H1 (cell line): Measurements from ENCODE around the gene CTNND2. TPM values are rescaled to one million over a fixed set of nuclear protein-coding genes. Genes with fewer than 3 reads are reported as not detected.
A peak's percentile ranks its signal among the peaks of the same experiment; 100 is the strongest.

Experiments
- CHD2 ChIP-seq: IDR thresholded peaks from 2 replicates; pipeline ENCODE4 v1.6.1; 2012; ENCODE audit warnings: low read length, improper control_type of control experiment
- RAD21 ChIP-seq, 2 experiments: IDR thresholded peaks in 1 of 2; conservative IDR thresholded peaks in 1 of 2; 2 replicates each; pipeline ENCODE4 v1.6.1; 2011; ENCODE audit warnings: low read depth in 2 of 2, low read length in 2 of 2, improper control_type of control experiment in 1 of 2, inconsistent platforms in 1 of 2, mild to moderate bottlenecking in 1 of 2, moderate library complexity in 1 of 2
- RFX5 ChIP-seq: IDR thresholded peaks from 2 replicates; pipeline ENCODE4 v1.6.1; 2011; ENCODE audit warnings: low read depth, low read length, improper control_type of control experiment, borderline replicate concordance
- SIRT6 ChIP-seq: IDR thresholded peaks from one replicate; pipeline ENCODE4 v1.7.1; 2012; ENCODE audit warnings: low read length, inconsistent platforms
- TBP ChIP-seq: IDR thresholded peaks from 2 replicates; pipeline ENCODE4 v1.6.1; 2011; ENCODE audit warnings: low read depth, low read length, improper control_type of control experiment
- polyA plus RNA-seq, 7 experiments: library from polyadenylated mRNA; depleted of rRNA in 3 of 7; stranded (reverse) in 5 of 7; unstranded in 2 of 7; fragments of >200 nt in 5 of 7; fragments of 200-250 nt in 2 of 7; gene quantifications; 1 replicate in 5 of 7; 2 replicates in 1 of 7; 4 replicates in 1 of 7; pipeline versions ENCODE4 v1.2.1 to v1.2.3, GENCODE V29; 2011 to 2013; ENCODE audit warnings: missing spikeins in 2 of 7, mixed read lengths in 2 of 7
- total RNA-seq: library from RNA; stranded (reverse); fragmentation: NEBNext Ultra II Directional; extraction: Animal tissue kit (Norgen Biotek cat#: 25700); gene quantifications from 2 replicates; pipeline ENCODE4 v1.2.1, GENCODE V29; 2021
- TF ChIP-seq, protein P1 (sequence below): IDR thresholded peaks from 2 replicates; pipeline ENCODE4 v1.6.1; 2012; ENCODE audit warnings: low read length, inconsistent platforms
- TF ChIP-seq, protein P2 (sequence below): IDR thresholded peaks from 2 replicates; pipeline ENCODE4 v1.6.1; 2011; ENCODE audit warnings: low read length, improper control_type of control experiment
- TF ChIP-seq, protein P3 (sequence below): IDR thresholded peaks from 2 replicates; pipeline ENCODE4 v1.6.1; 2012; ENCODE audit warnings: inconsistent platforms

CTNND2 gene
- total and polyA plus RNA-seq, 2 of the 8 experiments (the other 6 are each of a cell fraction or from before 2014, with no cell fraction given) = 7.4 to 14.2 TPM

DNA sequence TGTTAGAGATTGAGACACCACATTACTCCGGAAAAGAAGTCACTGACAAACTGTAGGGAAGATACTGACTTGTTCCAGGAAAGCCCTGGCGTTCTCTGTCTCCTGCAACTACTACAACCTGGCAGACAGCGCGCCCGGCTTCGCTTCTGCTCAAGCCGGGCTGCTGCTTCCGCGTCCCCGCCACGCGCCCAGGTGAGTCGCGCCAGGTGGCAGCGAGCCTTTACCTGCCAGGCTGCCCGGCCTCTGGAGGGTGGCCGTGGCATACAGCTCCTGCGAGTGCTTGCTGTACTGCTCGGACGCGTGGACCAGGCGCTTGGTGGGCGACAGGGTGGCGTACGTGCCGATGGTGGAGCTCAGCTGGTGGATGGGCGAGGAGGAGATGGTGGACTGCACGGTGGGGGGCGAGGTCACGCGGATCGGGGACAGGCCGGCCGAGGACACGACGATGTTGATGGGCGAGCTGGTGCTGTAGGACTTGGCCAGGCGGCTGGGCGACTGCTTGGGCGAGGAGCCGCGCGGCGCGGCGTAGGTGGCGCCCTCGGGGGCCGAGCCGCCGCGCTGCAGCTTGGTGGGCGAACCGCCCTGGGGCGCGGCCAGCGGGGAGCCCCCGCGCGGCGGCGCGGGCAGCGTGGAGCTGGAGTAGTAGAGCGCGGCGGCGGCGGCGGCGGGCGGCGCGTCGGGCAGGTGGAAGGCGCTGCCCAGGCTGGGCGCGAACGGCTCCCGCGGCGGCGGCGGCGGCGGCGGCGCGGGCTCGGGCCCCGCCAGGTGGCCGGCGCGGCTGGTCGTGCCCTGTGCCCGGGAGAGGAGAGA, 519.6 kb downstream of the CTNND2 start (continued):
- TF ChIP-seq, protein P1, sequence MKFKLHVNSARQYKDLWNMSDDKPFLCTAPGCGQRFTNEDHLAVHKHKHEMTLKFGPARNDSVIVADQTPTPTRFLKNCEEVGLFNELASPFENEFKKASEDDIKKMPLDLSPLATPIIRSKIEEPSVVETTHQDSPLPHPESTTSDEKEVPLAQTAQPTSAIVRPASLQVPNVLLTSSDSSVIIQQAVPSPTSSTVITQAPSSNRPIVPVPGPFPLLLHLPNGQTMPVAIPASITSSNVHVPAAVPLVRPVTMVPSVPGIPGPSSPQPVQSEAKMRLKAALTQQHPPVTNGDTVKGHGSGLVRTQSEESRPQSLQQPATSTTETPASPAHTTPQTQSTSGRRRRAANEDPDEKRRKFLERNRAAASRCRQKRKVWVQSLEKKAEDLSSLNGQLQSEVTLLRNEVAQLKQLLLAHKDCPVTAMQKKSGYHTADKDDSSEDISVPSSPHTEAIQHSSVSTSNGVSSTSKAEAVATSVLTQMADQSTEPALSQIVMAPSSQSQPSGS = no peak
- no peak for TF ChIP-seq SIRT6
- TF ChIP-seq, protein P2, sequence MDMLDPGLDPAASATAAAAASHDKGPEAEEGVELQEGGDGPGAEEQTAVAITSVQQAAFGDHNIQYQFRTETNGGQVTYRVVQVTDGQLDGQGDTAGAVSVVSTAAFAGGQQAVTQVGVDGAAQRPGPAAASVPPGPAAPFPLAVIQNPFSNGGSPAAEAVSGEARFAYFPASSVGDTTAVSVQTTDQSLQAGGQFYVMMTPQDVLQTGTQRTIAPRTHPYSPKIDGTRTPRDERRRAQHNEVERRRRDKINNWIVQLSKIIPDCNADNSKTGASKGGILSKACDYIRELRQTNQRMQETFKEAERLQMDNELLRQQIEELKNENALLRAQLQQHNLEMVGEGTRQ = no peak
- no peak for TF ChIP-seq RAD21 (IDR thresholded peaks at IDR 0.05 in 1 of 2, conservative IDR thresholded peaks at IDR 0.05 in 1 of 2; ENCODE audit: low read depth in 2 of 2, low read length in 2 of 2)
- no peak for TF ChIP-seq CHD2
- no peak for TF ChIP-seq RFX5
- TF ChIP-seq, protein P3, sequence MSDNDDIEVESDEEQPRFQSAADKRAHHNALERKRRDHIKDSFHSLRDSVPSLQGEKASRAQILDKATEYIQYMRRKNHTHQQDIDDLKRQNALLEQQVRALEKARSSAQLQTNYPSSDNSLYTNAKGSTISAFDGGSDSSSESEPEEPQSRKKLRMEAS = peak; percentile 70
- TF ChIP-seq TBP = no peak
